NCI-H69 (cell line): ENCODE measurements around the gene CNIH2.
"Not testable (repeated sequence)": the region's sequence is repeated elsewhere in the genome, so short reads cannot be mapped to it uniquely, and the experiment has no call there.

Experiments
- DNase-seq: peaks from one replicate; lab custom pipeline; 2025; lab: John Stamatoyannopoulos, UW

The CNIH2 gene

DNA sequence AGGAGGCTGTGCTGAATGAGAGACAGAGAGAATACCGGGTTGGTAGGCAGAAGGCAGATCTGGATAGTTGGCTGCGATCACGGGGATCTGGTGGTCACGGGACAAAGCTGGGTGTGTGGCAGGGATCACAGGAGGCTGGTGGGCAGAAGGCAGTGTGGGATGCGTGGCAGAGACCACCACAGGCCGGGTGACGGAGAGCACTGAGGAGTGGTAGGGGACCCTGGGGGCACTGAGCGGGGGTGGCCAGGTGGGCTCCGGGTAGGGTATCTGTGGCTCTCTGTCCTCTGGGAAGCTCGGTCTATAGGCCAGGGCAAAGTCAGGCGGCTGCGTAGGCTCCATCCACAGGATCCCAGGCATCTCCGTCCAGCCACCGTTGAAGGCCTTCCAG is 37.5 kb downstream of the CNIH2 start:
- no peak for DNase-seq

- peak; percentile 86 for DNase-seq
These were observed 38.2 kb downstream of the CNIH2 start for GRCh38 chr11:66315921-66316811.

DNA sequence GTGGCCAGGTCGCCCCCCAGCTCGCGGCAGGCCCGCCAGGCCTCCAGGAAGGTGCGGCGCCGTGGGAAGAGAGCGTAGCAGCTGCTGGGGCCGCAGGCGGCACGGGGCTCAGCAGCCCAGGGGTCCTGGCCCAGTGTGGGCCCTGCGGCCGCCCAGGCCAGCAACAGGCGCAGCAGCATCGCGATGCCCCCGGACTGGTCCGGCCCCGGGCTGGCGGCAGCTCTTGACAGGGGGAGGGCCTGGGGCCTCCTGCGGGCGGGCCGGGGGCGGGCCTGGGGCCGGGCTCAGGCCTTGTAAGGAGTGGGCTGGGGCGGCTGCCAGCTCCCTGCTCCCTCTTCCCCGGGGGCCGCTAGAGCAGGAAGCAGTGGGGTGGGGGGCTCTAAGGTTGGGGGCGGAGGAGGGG is 38.9 kb downstream of the CNIH2 start, which contains the start of gene CD248:
TSS of gene CD248 (minus strand) at position 196 of the 403 bp plus-strand sequence. CDS start at position 179, 17 bp downstream.
- peak; percentile 79 for DNase-seq

DNA sequence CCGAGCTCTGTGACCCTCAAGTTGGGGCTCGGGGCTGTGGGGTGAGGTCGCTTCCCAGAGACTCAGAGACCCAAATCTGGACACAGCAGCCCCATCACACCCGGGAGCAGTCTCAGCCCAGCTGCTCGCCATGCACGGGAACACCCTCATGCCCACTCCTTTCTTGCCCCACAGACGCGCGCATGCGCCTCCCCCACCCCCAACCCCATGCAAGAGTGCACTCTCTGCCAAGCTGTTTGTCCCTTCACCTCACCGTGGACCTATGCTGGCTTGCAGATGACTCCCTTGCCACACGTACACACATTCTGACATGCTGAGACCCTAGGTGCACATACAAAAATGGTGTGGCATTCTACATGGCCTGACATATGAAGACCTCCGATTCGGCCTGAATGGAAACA is 39.3 kb downstream of the CNIH2 start:
- DNase-seq: peak; percentile 45

DNA sequence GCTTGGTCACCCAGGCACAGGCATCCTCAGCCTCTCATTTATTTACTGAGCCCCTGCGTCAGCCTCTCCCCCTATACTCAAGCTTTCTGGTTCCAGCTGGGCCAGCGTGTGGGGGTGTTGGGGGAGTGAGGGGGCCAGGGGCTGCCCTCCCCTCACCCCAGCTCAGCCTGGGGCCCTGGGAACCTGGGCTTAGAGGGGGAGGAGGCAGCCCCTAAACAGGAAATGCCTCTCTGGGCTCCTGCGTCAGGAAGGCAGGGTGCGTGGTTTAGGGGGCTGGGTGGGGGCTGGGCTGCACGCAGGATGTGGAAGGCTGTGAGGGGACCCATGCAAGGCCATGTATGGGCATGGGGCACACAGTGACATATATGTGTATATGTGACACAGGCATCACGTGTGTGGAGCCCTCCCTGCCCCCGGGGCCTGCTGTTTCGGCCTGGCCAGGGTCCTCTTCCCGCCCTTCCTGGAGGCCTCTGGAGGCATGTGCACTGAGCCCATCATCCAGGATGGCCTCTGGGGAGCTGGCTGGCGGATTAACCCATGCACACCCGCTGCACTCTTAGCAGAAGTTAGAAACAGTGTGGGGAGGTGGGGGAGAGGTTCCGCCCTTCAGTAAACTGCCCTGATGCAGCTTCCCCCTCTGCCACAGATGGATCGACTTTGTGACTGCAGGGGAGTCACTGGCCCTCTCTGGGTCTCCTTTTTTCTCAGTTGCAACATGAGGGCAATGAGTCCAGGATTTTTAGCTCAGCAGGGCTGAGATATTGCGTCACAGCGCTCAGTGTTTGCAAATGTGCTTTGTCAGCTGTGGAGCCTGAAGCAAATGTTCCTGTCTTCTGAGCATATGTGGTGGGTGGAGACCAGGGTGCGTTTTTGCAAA is 40.0 kb downstream of the CNIH2 start:
- DNase-seq: peak; percentile 40

GRCh38 chr11:66318600-66318970 is 40.6 kb downstream of the CNIH2 start:
- no peak for DNase-seq

GRCh38 chr11:66320289-66320688 is 42.3 kb downstream of the CNIH2 start:
- not testable (repeated sequence) for DNase-seq

DNA sequence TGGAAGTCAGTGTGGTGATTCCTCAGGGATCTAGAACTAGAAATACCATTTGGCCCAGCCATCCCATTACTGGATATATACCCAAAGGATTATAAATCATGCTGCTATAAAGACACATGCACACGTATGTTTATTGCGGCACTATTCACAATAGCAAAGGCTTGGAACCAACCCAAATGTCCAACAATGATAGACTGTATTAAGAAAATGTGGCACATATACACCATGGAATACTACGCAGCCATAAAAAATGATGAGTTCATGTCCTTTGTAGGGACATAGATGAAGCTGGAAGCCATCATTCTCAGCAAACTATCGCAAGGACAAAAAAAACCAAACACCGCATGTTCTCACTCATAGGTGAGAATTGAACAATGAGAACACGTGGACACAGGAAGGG is 42.8 kb downstream of the CNIH2 start:
- DNase-seq: not testable (repeated sequence)

DNA sequence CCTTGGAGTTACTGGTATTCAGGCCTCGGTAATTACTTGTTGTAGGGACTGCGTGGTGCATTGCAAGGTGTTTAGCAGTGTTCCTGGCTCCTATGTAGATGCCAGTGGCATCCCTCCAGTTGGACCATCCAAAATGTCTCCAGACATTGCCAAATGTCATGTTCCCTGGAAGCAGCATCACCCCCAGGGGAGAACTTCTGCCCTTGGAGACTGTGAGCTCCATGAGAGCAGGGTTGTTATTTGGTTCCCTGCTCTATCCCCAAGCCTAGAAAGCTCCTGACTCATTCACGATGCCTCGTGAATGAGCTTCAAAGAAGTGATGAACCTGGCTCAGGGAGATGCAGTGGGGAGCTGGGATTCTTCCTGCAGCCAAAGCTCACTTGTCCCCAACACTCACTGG is 43.6 kb downstream of the CNIH2 start:
- DNase-seq: no peak

DNA sequence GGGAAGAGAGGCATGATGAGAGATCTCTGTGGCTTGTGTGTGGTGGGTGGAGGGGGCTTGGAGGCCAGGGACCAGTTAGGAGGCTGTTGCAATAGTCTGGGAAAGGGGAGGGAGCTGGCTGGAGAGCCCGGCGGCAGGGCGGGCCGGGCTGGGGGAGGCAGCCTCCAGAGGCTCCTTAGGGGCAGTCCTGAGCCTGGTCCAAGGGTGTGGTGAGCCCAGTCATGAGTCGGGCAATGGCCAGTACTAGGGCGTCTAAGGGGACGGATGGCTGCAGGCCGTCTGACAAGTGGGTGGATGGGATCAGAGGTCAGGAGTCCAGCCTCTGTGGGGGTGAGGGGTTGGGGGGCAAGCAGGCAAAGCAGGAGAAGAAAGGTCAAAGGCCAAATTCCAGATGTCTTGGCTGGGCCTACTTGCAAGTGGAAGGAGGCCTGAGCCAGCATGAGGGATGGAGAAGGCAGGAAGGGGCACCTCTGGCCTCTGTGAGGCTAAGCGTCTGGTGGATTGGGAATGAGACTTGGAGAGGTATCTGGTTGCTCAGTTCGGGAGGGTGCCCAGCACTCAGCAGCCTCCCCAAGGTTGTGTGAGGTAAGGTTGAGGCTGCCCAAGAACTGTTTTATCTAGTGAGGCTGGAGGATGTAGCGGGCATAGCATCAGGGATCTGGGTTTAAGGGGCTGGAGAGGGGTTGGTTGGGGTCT is 44.9 kb downstream of the CNIH2 start:
- DNase-seq: no peak

- no peak for DNase-seq
These were observed 45.7 kb downstream of the CNIH2 start for GRCh38 chr11:66323684-66324083.

GRCh38 chr11:66324664-66325063 is 46.7 kb downstream of the CNIH2 start:
- no peak for DNase-seq

DNA sequence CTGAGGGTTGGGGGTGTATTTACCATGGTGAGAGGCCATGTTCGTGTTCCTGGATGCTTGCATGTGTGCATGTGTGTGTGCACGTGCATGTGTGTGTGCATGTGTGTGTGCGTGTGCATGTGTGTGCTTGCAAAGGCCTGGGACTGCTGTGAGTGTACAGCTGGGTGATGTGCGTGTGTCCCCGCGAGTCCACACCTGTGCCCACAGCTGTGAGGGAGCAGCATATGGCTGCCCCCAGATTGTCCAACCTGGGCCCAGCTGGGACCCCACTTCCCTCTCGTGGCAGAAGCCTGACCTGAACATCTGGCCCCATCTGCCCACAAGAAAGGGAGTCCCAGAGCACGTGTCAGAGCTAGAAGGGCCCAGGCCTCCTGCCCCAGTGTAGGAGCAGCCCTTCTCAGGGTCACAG is 47.3 kb downstream of the CNIH2 start:
- DNase-seq: peak; percentile 42

DNA sequence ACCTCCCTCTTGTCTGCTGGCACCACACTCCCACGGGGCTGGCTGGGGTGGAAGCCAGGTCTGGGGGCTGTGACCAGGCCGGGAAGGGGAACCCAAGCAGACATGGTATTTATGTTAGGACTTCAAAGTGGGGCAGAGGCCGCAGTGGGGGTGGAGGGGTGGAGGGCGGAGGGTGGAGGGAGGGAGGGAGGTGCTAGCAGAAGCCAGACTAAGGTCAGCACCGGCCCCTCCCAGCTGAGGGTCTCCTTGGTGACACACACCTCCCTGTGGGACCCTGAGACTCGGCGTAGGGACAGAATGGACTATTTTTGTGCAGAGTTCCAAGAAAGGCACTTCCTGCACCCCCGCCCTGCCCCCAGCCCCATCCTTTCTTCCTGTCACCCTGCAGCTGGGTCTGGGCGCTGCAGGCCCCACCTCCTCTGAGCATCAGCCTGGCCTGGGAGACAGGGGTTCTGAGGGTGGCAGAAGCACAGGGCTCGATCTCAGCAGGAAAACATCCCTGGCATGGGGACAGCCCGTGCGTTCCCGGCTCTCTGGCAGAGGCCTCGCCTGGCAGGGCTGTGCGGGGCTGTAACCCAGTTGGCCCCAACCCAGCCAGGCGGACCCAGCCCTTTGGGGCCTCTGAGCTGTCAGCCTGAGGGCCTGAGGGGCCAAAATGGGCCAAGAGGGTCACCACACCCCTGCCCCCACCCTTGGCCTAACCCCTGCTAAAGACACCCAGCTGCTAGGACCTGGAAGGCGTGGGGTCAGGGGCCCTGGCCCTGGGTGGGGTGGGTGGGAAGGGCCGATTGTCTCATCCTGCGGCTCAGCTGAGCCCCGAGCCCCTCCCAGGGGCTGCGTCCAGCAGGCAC is 48.5 kb downstream of the CNIH2 start:
- no peak for DNase-seq

DNA sequence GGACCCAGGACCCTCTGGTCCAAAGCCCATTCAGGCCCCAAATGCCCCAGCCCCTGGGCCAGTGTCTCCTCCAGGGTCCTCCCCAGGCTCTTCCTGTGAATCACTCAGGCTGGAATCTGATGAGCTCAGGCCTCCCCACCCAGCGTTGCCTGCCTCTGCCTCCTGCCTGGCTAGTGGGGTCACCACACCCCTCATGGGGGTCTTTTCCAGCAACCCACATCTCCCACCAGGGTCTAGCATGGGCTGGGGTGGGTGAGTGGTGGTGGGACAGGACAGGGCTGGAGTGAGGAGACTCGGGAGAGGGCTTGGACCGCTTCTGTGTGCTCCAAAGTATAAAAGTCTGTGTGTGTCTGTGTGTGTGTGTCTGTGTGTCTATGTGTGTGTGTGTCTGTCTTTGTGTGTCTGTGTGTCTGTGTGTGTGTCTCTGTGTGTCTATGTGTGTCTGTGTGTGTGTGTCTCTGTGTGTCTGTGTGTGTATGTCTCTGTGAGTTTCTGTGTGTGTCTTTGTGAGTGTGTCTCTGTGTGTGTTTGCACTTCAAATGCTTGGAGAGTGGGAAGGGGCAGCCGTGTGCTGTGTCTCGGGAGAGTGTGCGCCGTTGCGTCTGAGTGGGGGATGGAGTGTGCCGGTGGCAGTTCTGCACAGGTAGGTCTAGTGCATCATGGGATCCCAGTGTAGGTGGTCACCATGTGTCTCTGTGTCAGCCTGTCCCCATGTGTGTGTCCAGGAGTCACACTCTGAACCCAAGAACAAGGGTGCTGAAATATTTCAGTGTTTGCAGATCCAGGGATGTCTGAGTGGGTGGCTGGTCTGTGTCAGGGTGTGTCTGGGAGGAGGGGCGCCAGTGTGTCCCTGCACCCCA is 49.4 kb downstream of the CNIH2 start:
- DNase-seq: no peak

DNA sequence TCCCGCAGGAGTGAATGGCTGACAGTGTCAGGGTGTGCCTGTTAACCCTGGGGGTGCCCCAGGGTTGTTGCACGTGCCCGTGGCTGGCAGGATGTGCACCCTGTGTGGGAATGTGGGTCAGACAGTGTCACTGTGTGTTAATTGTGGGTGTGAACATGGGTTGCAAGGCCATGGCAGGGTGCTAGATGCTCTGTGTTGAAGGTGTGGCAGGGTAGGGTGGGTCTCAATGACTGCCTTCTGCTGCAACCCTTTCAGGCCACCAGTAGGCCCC is 50.0 kb downstream of the CNIH2 start:
- DNase-seq: no peak

GRCh38 chr11:66328302-66329144 is 50.5 kb downstream of the CNIH2 start:
- peak; percentile 84 for DNase-seq

DNA sequence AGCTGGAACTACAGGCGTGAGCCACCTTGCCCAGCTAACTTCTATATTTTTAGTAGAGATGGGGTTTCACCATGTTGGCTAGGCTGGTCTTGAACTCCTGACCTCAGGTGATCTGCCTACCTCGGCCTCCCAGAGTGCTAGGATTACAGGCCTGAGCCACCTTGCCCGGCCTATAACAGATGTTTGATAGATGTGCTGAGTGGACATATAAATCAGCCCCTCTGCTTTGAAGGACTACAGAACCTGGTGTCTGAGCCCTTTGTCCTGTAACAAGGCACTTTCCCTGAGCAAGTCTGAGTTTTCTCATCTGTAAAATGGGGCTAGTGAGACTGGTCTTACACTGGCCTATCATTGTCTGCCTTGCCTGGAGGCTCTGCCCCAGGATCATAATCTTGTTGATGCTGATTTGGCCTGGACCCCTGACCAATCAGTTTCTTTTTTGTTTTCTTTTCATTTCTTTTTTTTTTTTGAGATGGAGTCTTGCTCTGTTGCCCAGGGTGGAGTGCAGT is 51.2 kb downstream of the CNIH2 start:
- no peak for DNase-seq

- no peak for DNase-seq
These were observed 53.0 kb downstream of the CNIH2 start for GRCh38 chr11:66330931-66331330.
